Epidermal melanocyte (primary cell): ENCODE measurements around the gene CD14.
"Not testable (repeated sequence)": the region's sequence is repeated elsewhere in the genome, so short reads cannot be mapped to it uniquely, and the experiment has no call there.

Experiments used
- DNase-seq: peaks from one replicate; pipeline ENCODE4 v3.0.0; 2011; ENCODE audit warnings: low spot score; ENCODE audit not compliant: insufficient read length

Gene CD14

GRCh38 chr5:140596321-140596741 is 36.6 kb downstream of the CD14 start:
- no peak for DNase-seq

GRCh38 chr5:140595538-140596300 is 37.3 kb downstream of the CD14 start:
- no peak for DNase-seq

GRCh38 chr5:140594169-140594568 is 38.8 kb downstream of the CD14 start:
- DNase-seq, result no peak

- not testable (repeated sequence) for DNase-seq
These were observed 39.9 kb downstream of the CD14 start for GRCh38 chr5:140593070-140593469.

DNA sequence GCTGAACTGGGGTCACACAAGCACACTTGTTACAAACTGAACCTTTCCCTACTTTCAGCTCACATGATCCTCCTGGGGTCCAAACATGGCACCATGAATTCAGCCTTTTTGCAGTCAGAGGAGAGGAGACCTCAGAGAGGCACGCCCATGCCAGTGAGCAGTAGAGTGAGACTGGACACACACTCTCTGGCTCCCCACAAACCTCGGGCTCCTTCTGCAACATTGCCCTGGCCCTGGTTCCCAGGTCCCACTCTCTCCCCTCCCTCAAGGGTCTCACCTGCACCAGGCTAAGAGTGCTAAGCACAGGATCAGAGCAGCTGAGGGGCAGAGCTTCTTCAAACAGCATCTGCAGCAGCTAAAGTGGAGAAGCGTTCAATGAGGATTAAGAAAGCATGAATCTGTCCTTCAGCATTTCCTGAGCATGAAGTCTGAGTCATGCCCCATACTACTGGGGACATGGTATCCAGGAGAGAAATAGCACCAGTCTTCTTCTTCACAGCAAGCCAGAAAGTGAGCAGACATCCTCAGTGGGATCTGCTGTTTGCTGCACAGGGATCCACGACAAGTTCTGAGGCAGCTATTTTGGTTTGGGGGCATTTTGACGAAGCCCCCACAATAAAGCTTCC is 41.1 kb downstream of the CD14 start:
- no peak for DNase-seq

- no peak for DNase-seq
These were observed 42.1 kb downstream of the CD14 start for GRCh38 chr5:140590861-140591260.

DNA sequence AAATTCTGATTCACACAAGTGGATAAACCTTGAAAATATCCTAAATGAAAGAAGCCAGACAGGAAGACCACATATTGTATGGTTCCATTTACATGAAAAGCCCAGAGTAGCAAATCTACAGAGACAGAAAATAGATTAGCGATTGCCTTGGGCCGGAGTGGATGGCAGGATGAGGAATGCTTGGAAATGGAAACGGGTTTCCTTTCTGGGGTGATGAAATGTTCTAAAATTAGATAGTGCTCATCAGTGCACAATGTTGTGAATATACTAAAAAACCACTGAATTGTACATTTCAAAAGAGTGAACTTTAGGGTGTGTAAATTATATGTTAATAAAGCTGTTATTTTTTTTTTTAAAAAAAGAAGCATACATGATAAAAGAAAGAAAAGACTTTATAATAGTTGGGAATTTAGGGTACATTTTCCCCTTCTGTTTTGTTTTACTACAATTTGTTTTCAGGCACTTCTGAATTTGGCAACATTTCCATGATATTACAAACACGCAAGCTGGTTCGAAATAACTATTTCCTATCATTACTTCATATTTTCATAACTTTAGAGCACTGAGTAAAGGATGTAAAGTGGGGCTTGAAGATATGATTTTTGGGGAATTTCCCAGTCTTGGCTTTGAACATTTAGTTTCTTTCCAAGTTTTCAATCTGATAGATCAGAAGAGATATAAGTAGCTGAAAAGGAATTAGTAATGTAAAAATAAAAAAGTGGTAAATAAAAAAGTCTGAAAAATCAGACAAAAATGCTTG is 44.5 kb downstream of the CD14 start:
- DNase-seq, result no peak

- DNase-seq, result no peak
These were observed 45.5 kb downstream of the CD14 start for GRCh38 chr5:140587495-140587894.
